ENCODE data around the gene RBM47.

The RBM47 gene

DNA sequence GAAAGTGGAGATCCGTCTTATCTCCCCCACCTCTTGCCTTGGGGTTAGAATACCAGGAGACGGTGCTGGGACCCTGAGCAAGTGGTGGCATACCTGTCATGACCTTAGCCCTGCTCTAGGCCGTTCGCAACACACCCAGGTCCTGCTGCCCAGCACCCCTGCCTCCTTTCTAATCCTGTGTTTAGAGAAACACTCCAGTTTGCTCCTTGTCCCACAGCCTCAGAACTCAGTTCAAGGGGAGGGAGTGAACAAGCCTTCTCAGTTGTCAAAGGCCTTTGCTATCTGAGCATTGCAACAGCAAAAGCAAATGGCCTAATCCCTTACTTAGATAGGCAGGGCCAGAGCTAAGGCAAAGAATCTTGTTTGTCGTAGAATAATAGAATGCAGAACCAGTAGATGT is 226.6 kb downstream of the RBM47 start:
- TF ChIP-seq, protein P1, sequence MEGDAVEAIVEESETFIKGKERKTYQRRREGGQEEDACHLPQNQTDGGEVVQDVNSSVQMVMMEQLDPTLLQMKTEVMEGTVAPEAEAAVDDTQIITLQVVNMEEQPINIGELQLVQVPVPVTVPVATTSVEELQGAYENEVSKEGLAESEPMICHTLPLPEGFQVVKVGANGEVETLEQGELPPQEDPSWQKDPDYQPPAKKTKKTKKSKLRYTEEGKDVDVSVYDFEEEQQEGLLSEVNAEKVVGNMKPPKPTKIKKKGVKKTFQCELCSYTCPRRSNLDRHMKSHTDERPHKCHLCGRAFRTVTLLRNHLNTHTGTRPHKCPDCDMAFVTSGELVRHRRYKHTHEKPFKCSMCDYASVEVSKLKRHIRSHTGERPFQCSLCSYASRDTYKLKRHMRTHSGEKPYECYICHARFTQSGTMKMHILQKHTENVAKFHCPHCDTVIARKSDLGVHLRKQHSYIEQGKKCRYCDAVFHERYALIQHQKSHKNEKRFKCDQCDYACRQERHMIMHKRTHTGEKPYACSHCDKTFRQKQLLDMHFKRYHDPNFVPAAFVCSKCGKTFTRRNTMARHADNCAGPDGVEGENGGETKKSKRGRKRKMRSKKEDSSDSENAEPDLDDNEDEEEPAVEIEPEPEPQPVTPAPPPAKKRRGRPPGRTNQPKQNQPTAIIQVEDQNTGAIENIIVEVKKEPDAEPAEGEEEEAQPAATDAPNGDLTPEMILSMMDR (conservative IDR thresholded peaks at IDR 0.05; ENCODE audit: low read depth, low read length) = no peak
- no peak for DNase-seq (ENCODE audit: low read depth)

DNA sequence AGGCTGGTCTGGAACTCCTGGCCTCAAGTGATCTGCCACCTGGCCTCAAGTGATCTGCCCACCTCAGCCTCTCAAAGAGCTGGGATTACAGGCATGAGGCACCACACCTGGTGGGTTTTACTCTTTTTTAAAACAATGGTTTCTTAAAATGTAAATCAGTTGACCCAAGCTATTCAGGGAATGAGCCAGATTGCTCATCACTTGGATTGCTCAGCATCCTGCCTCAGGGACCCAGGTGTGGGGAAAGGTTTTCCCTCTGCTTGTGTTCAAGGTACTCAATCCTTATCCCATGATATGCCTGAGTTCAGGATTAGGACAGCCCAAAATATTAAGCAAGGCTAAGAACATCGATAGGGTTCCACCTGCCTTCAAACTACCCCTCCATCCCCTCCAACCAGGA is 227.1 kb downstream of the RBM47 start:
- H3K4me3 ChIP-seq (ENCODE audit: low read length) = no peak overlapping the region
- DNase-seq (ENCODE audit: low read depth) = no peak
- TF ChIP-seq, protein P1 (conservative IDR thresholded peaks at IDR 0.05; ENCODE audit: low read depth, low read length) = no peak

More for the DNA sequence above, 226.6 kb downstream of the RBM47 start:
- H3K4me3 ChIP-seq (ENCODE audit: low read length) = no peak overlapping the region

DNA sequence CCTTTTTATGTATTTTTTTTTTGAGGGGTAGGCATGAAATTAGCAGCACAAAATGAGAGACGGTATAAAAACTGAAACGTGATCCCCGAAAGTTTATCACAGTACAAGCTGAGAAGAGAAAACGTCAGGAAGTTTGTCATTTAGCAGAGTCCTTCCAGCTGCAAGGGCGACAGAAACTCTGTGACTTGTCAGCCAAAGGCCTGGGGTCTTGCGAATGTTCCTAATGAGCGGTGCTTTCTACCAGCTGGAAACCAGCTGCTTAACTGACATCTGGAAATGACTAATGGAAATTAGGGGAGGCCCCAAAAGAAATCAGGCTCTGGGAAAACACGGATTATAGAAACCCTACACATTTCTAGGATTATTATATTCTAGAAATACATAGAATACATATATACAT is 228.0 kb downstream of the RBM47 start:
- TF ChIP-seq, protein P1 (conservative IDR thresholded peaks at IDR 0.05; ENCODE audit: low read depth, low read length) = no peak
- DNase-seq (ENCODE audit: low read depth) = no peak
- H3K4me3 ChIP-seq (ENCODE audit: low read length) = no peak overlapping the region

DNA sequence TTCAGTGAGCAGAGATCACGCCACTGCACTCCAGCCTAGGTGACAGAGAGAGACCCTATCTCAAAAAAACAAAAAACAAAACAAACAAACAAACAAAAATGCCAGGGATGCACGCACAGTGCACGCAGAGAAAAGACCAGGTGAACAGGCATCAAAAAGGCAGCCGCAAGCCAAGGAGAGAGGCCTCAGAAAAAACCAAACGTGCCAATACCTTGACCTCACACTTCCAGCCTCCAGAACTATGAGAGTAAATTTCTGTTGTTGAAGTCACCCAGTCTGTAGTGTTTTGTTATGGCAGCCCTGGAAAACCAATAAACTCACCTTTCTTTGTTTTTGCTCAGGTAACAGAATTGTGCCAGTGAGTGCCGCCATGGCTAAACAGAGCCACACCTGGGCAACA is 228.6 kb downstream of the RBM47 start:
- no peak for DNase-seq (ENCODE audit: low read depth)
- TF ChIP-seq, protein P1 (conservative IDR thresholded peaks at IDR 0.05; ENCODE audit: low read depth, low read length) = no peak
- no peak overlapping the region for H3K4me3 ChIP-seq (ENCODE audit: low read length)

DNA sequence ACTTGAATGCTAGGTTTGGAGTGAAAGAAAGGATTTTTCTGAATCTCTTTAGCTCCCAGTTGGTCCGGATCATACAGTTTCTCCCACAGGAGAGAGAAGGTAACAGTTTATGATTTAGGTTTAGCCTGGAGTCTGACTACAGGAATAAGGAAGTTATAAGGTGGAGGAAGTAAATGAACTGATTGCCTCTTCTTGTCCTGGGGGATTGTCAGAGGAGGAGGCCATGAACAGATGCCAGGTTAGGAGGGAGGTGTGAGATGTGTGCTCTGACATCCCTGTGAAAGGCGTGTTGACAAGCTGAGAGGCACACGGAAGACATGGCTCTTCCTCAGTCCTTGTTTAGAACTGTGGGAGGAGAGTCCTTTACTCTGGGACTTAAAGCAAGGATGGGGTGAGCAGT is 230.1 kb downstream of the RBM47 start:
- TF ChIP-seq, protein P1 (conservative IDR thresholded peaks at IDR 0.05; ENCODE audit: low read depth, low read length) = no peak
- DNase-seq (ENCODE audit: low read depth) = no peak
- no peak overlapping the region for H3K4me3 ChIP-seq (ENCODE audit: low read length)

DNA sequence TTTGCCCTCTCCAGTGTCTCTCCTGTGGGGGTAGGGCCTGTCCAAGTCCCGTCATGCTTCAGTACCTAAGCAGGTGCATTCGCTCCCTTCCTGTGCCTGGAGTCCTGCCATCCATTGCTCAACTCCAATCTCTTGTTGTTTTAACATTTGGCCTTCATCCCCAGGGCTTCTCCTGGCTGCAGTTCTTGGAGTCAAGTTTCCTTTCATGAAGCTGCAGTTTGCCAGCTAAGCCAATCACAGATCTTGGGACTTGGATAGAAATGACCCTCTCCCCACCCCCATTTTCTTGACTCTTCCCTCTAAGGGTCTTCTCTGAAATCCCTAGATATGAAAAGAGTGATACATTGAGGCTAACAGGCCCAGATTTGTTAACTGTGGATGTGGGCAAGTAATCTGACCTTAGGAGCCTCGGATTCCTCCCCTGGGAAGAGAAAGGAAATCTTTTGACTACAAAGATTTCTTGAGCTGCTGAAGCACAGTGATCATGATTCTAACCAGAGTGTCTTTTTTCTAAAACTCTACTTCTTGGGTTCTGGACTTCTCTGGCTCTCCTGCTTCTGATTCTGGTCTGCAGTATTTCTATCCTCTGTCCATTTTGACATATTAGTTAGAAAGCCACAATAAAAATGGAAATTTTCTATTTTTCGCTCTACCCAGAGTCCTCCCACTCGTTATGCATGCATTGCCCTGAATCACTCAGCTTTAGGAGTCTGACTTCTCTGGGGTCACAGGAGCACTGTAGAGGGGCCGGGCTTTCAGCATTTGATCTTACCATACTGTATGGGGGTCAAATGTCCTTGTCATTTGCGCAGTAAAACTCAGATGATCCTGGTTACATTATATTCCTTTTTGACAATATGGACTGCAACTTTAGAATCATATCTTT is 233.5 kb downstream of the RBM47 start:
- DNase-seq (ENCODE audit: low read depth) = peak; percentile 29
- H3K4me3 ChIP-seq (ENCODE audit: low read length) = no peak overlapping the region
- TF ChIP-seq, protein P1 (conservative IDR thresholded peaks at IDR 0.05; ENCODE audit: low read depth, low read length) = no peak

All from retinal pigment epithelial cell (primary cell).